Measurements from ENCODE around the gene TFDP3.

TFDP3 gene

GRCh38 chrX:133218329-133218728, at the start of gene TFDP3:
Gene TFDP3, minus strand, starts transcription at chrX:133218354. Its CDS starts 95 bp downstream, at chrX:133218259.
- DNase-seq (ENCODE audit: low read depth in 2 of 2, low spot score in 1 of 2): no peak

- DNase-seq (ENCODE audit: low read depth in 2 of 2, low spot score in 1 of 2): no peak
Measured at GRCh38 chrX:133267621-133268020, 49.5 kb upstream of the TFDP3 start.

GRCh38 chrX:133265331-133265730, 47.2 kb upstream of the TFDP3 start:
- DNase-seq (ENCODE audit: low read depth in 2 of 2, low spot score in 1 of 2): no peak

- no peak for DNase-seq (ENCODE audit: low read depth in 2 of 2, low spot score in 1 of 2)
Measured at GRCh38 chrX:133258481-133258880, 40.3 kb upstream of the TFDP3 start.

- no peak for DNase-seq (ENCODE audit: low read depth in 2 of 2, low spot score in 1 of 2)
Measured at GRCh38 chrX:133254666-133255065, 36.5 kb upstream of the TFDP3 start.

GRCh38 chrX:133251204-133251603, 33.0 kb upstream of the TFDP3 start:
- DNase-seq (ENCODE audit: low read depth in 2 of 2, low spot score in 1 of 2): no peak

GRCh38 chrX:133250184-133251100, 32.3 kb upstream of the TFDP3 start:
- no peak for DNase-seq (ENCODE audit: low read depth in 2 of 2, low spot score in 1 of 2)

- DNase-seq (ENCODE audit: low read depth in 2 of 2, low spot score in 1 of 2): no peak
Measured at GRCh38 chrX:133249266-133250058, 31.3 kb upstream of the TFDP3 start.

- DNase-seq (ENCODE audit: low read depth in 2 of 2, low spot score in 1 of 2): no peak
Measured at GRCh38 chrX:133248177-133248576, 30.0 kb upstream of the TFDP3 start.

- DNase-seq (ENCODE audit: low read depth in 2 of 2, low spot score in 1 of 2): no peak
Measured at GRCh38 chrX:133246921-133247320, 28.8 kb upstream of the TFDP3 start.

- no peak for DNase-seq (ENCODE audit: low read depth in 2 of 2, low spot score in 1 of 2)
Measured at GRCh38 chrX:133235830-133236229, 17.7 kb upstream of the TFDP3 start.

GRCh38 chrX:133232331-133232730, 14.2 kb upstream of the TFDP3 start:
- DNase-seq (ENCODE audit: low read depth in 2 of 2, low spot score in 1 of 2): no peak

GRCh38 chrX:133229361-133229760, 11.2 kb upstream of the TFDP3 start:
- no peak for DNase-seq (ENCODE audit: low read depth in 2 of 2, low spot score in 1 of 2)

GRCh38 chrX:133215747-133216146, 2.4 kb downstream of the TFDP3 start:
- DNase-seq (ENCODE audit: low read depth in 2 of 2, low spot score in 1 of 2): no peak

- no peak for DNase-seq (ENCODE audit: low read depth in 2 of 2, low spot score in 1 of 2)
Measured at GRCh38 chrX:133215017-133215416, 3.1 kb downstream of the TFDP3 start.

GRCh38 chrX:133214301-133214700, 3.9 kb downstream of the TFDP3 start:
- no peak for DNase-seq (ENCODE audit: low read depth in 2 of 2, low spot score in 1 of 2)

GRCh38 chrX:133213117-133213516, 5.0 kb downstream of the TFDP3 start:
- DNase-seq (ENCODE audit: low read depth in 2 of 2, low spot score in 1 of 2): no peak

GRCh38 chrX:133207751-133208150, 10.4 kb downstream of the TFDP3 start:
- no peak for DNase-seq (ENCODE audit: low read depth in 2 of 2, low spot score in 1 of 2)

- DNase-seq (ENCODE audit: low read depth in 2 of 2, low spot score in 1 of 2): no peak
Measured at GRCh38 chrX:133191739-133192039, 26.5 kb downstream of the TFDP3 start.

- no peak for DNase-seq (ENCODE audit: low read depth in 2 of 2, low spot score in 1 of 2)
Measured at GRCh38 chrX:133190877-133191738, 27.0 kb downstream of the TFDP3 start.

GRCh38 chrX:133189195-133189594, 29.0 kb downstream of the TFDP3 start:
- no peak for DNase-seq (ENCODE audit: low read depth in 2 of 2, low spot score in 1 of 2)

Measured in stimulated activated CD8-positive, alpha-beta memory T cell treated with anti-CD3 and anti-CD28 coated beads, Interleukin-4, amount 100 ng/mL, for 1 hour (primary cell).